Superior temporal gyrus (tissue), 1 donor: ENCODE measurements around the gene KCNK17.

ENCODE experiments used
- DNase-seq: peaks from one replicate; pipeline ENCODE4 v3.0.0-alpha.2; 2016; ENCODE audit errors: extremely low spot score

KCNK17 gene

DNA sequence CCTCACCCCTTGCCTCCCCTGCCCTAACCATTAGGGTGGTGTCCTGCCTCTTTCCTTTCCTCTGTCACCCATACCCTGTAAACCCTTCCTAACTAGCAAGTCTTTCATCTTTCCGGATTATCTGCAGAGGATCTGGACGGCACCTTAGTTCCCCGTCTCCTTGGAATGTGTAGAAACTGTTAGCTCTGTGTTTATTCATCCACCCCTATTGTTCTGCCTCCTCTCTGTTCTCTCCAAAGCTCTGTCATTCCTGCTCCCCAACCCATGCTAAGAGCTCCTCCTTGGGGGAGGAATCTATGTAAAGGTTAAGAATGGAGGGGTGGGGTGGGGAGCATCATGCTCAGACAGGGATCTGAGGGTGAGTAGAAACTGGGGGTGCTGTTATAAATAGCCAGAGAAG is 45.5 kb downstream of the KCNK17 start:
- no peak for DNase-seq

DNA sequence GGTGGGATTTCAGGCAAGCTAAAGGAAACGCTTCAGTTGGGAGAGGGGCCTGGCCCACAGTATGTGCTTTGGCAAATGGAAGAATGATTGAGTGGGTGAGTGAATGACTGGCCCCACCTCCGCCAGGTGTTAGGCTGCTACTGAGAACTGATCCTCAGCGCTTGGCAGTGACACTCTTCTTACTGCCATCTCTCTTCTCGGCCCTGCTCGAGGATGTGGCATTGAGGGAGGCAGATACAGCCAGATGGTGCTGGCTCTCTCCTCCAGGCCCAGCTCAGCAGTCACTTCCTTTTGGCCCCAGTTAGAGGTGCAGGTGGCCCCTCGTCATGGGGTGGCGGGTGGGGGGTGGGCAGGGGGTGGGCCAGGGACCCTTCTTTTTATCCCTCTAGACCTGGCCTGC is 46.0 kb downstream of the KCNK17 start:
- DNase-seq: no peak

GRCh38 chr6:39266782-39267355 is 47.4 kb downstream of the KCNK17 start:
- no peak for DNase-seq

- no peak for DNase-seq
Observed at GRCh38 chr6:39266375-39266774, 47.8 kb downstream of the KCNK17 start.

DNA sequence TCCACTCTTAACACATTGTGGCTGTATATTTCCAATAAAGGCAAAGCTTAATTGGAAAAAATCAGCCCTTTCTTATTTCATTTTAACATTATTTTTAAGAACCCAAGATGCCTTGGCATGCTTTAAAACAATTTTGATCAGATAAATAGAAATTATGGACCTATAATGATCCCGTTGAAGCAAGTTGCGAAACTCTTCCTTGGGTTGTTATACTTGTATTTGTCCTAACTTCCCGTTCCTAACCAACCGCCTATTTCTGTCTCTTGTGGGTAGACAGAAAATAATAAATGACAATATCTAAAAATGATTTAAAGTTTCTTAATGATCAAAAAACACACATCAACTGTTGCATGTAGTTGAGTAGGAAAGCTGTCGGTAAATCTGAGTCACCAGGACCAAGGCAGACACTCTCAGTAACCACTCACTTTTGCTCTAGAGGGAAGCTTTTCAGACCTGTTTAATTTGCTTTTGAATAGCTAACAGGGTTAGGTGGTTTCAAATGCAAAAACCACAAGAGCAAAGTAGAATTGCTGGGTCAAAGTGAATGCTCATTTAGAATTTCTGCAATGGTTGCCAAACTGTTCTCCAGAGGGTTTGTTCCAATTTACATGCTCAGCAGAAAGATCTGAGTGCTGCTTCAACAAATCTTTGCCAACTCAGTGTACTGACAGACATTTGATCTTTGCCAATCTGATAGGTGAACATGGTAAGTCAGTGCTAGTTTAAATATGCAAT is 50.7 kb downstream of the KCNK17 start:
- no peak for DNase-seq

DNA sequence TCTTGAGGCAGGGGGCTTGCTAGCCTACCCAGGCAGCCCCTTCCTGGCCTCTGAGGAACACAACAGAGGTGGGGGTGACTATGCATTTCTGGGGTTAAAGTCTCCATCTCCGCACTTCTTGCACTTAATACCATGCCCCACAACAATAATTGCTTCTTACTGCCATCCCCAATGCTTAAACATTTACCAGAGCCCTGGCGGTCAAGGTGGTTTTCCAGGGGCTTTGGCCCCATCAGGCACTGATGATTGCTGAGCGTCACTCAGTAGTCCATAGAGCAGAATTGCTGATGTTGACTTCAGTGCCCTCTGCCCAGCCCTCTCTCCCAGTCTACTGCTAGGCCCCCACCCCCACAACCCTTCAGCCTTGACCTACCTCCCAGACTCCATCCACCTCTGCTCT is 52.5 kb downstream of the KCNK17 start:
- no peak for DNase-seq

- no peak for DNase-seq
Observed at GRCh38 chr6:39260953-39261352, 53.3 kb downstream of the KCNK17 start.

GRCh38 chr6:39260456-39260855 is 53.8 kb downstream of the KCNK17 start:
- no peak for DNase-seq

DNA sequence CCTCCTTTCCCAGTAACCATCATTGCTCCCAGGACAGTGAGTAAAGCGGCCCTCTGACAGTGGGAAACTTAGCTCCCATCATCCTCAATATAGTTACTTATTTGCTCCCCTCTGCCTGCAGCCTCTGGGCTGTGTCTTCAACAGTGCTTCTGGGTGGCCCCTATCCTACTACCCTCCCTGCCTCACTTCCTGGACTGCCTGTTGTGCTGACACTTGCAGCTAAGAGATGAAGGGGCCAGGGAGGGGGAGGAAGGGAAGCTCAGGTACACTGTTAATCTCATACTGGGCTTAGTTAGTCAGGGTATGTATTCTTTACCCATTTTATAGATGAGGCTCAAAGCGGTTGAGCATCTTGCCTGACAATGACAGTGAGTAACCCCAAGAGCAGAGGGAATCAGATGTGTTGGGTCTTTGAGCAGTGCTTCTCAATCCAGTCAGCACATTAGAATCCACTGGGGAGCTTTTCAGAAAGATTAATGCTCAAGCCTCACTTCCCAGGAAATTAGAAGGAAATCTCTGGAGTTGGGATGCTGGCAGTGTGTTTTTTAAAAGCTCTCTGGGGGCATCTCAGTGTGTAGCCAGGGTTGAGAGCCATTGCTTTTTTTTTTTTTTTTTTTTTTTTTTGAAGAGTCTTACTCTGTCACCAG is 57.8 kb downstream of the KCNK17 start:
- no peak for DNase-seq

DNA sequence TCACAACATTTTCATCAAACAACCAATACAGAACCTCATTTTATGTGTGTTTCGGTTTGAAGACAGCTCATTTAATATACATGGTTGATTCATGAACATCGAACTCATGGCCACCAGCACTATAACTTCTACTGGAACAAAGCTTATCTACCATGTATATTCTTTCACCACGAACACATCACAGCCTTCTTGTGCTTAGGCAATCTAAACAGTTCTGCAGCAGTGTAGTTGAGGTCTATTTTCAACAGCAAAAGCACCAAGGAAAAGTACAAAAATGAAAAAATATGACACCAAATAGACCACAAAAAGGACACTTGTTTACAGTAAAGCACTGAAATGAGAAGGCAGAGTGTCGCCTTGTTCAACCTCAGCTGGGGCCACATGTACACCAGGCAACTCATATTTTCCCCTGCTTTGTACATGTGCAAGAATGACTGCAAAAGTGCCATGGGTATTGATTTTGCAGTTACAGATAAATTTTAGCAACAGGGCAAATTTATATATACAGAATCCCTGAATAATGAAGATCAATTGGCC is 59.2 kb downstream of the KCNK17 start:
- DNase-seq: no peak

- DNase-seq: no peak
Observed at GRCh38 chr6:39251406-39251805, 62.8 kb downstream of the KCNK17 start.

DNA sequence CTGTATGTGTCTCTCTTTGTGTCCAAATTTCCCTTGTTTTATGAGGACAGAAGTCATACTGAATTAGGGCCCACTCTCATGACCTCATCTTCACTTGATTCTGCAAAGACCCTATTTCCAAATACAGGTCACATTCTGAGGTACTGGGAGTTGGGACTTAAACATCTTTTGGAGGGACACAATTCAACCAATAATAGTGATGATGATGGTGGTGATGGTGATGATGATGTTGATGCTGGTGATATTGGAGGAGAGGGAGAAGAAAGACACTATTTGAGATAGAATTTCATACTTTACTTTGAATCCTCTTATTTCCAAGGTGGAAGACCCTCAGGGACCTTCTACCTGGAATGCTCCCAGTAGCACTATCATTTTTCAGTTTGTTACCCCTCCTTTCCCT is 63.7 kb downstream of the KCNK17 start:
- DNase-seq: no peak

- no peak for DNase-seq
Observed at GRCh38 chr6:39249278-39249677, 64.9 kb downstream of the KCNK17 start.
